Body of pancreas (tissue), 4 donors: ENCODE data around the gene TMEM151B. TPM values are rescaled to one million over a fixed set of nuclear protein-coding genes. Genes with fewer than 3 reads are reported as not detected.
"Not testable (repeated sequence)": the region's sequence is repeated elsewhere in the genome, so short reads cannot be mapped to it uniquely, and the experiment has no call there.

Source experiments
- ATAC-seq: fragments of 150-250 bp; one replicate; pipeline ENCODE4 v1.9.1; 2016
- DNase-seq, 4 donors: peaks; one replicate each; pipeline ENCODE4 v3.0.0-alpha.2; 2019
- H3K27ac ChIP-seq, 4 donors: fragments of 200-600 bp; sonication (generic); 1 replicate in 3 of 4; 2 replicates in 1 of 4; pipeline versions ENCODE4 v1.5.1 to v1.6.1; 2016 to 2019; ENCODE audit warnings: mild to moderate bottlenecking in 1 of 4, mixed read lengths in 1 of 4, moderate library complexity in 1 of 4
- H3K27me3 ChIP-seq, 2 donors: fragments of 200-600 bp; sonication (generic); one replicate each; pipeline ENCODE4 v1.6.0; 2016; ENCODE audit warnings: mild to moderate bottlenecking in 1 of 2
- H3K36me3 ChIP-seq, 2 donors: fragments of 200-600 bp; sonication (generic); replicated peaks in 1 of 2; 2 replicates each; pipeline ENCODE4 v1.5.1; 2016; ENCODE audit warnings: low read depth in 2 of 2; ENCODE audit not compliant: insufficient read depth in 1 of 2
- H3K4me1 ChIP-seq: fragments of 200-600 bp; sonication (generic); one replicate; pipeline ENCODE4 v1.6.0; 2016
- H3K4me3 ChIP-seq, 2 donors: fragments of 200-600 bp; sonication (generic); 1 replicate in 1 of 2; 2 replicates in 1 of 2; pipeline ENCODE4 v1.5.1; 2016 to 2019
- H3K9me3 ChIP-seq, 3 donors: fragments of 200-600 bp; sonication (generic); 1 replicate in 2 of 3; 2 replicates in 1 of 3; pipeline ENCODE4 v1.5.1; 2016
- POLR2A ChIP-seq, 3 donors: fragments of 450-650 bp; IDR thresholded peaks; one replicate each; pipeline ENCODE4 v1.6.1; 2016; ENCODE audit warnings: antibody characterized with exemption in 3 of 3, mild to moderate bottlenecking in 2 of 3
- WGBS, 2 donors: methylation state at CpG; one replicate each; pipeline ENCODE4 v1.1.5; 2017; 5-methylcytosine and 5-hydroxymethylcytosine counted together
- intact Hi-C: fragments of 100-400 bp; cut with DNase I; formaldehyde crosslinking; loops from one replicate; pipeline ENCODE4 v1.15.1; 2023
- total RNA-seq, 2 donors: library from RNA; depleted of rRNA; stranded (reverse); fragments of >200 nt; gene quantifications; one replicate each; pipeline ENCODE4 v1.1.0, GENCODE V29; 2016
- TF ChIP-seq, protein P1 (sequence below), 7 experiments: fragments of 450-650 bp in 4 of 7; fragments of 200-600 bp in 3 of 7; sonication (generic) in 3 of 7; IDR thresholded peaks; one replicate each; pipeline ENCODE4 v1.5.1; 2016 to 2019; ENCODE audit warnings: antibody characterized with exemption in 7 of 7

TMEM151B gene
- total RNA-seq, 2 donors from 2014 or later: under 0.01 to 0.66 TPM

DNA sequence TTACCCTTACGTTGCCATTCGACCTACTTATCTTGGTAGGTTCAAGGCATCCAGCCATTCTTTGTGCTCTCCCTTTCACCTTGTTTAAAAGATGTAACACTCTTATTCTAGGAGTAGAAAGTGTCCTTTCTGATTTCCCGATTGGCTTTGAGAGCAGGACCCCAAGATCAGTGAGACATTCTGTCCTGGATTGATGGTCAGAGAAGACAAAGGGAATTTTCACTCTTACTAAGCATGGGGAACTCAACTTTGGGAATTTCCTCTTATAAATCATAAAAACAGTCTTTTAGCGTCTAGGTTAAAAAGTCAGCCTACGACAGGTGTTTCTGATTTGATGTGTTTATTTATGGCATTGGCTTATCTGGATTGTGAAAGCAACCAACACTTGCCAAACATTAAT lies 45.7 kb downstream of the TMEM151B start:
- DNase-seq (no peak), ATAC-seq (no peak)
- no peak for TF ChIP-seq POLR2A (IDR thresholded peaks at IDR 0.05)
- TF ChIP-seq, protein P1, sequence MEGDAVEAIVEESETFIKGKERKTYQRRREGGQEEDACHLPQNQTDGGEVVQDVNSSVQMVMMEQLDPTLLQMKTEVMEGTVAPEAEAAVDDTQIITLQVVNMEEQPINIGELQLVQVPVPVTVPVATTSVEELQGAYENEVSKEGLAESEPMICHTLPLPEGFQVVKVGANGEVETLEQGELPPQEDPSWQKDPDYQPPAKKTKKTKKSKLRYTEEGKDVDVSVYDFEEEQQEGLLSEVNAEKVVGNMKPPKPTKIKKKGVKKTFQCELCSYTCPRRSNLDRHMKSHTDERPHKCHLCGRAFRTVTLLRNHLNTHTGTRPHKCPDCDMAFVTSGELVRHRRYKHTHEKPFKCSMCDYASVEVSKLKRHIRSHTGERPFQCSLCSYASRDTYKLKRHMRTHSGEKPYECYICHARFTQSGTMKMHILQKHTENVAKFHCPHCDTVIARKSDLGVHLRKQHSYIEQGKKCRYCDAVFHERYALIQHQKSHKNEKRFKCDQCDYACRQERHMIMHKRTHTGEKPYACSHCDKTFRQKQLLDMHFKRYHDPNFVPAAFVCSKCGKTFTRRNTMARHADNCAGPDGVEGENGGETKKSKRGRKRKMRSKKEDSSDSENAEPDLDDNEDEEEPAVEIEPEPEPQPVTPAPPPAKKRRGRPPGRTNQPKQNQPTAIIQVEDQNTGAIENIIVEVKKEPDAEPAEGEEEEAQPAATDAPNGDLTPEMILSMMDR (IDR thresholded peaks at IDR 0.05): no peak
- Histone ChIP-seq H3K4me3 (no peak overlapping the region), H3K27me3 (no peaks in the 10 kb centered on the region), H3K4me1 (peaks cover 10% of the 10 kb centered on the region), H3K36me3 (peaks cover 0 to under 1% of the 10 kb centered on the region in 2 donors), H3K27ac (no peak overlapping the region), H3K9me3 (no peaks in the 10 kb centered on the region)
- WGBS, 2 donors: 33 to 46% methylated on average over 5 of the region's 5 CpGs
- intact Hi-C loops: no loop called here

DNA sequence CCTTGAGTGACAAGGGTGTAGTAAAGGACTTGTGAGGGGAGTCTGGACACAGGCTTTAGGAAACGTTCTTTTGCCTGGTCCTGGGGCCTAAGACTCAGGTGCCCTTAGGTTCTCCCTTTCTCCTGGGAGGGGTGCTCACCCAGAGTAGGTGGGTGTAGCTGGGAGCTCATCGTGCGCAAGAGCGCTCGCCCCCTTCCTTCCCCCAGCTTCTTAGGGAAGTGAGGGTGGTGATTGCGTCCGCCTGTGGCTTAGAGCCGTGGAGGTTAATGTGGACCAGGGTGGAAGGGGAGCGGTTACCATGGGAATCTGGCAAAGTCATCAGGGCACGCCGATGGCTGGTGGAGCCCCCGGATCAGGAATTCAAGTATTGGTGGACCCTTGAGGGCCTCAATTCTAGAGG lies 46.2 kb downstream of the TMEM151B start:
- no peak for TF ChIP-seq POLR2A (IDR thresholded peaks at IDR 0.05)
- H3K27me3 ChIP-seq: no peaks in the 10 kb centered on the region
- H3K36me3 ChIP-seq: no peaks in the 10 kb centered on the region
- ATAC-seq: no peak
- H3K4me1 ChIP-seq: peaks cover 10% of the 10 kb centered on the region
- intact Hi-C loops: no loop called here
- DNase-seq: no peak
- no peaks in the 10 kb centered on the region for H3K9me3 ChIP-seq
- WGBS, 2 donors: 74 to 77% methylated on average over 10 to 12 of the region's 12 CpGs
- no peak overlapping the region for H3K4me3 ChIP-seq
- H3K27ac ChIP-seq: no peak overlapping the region

DNA sequence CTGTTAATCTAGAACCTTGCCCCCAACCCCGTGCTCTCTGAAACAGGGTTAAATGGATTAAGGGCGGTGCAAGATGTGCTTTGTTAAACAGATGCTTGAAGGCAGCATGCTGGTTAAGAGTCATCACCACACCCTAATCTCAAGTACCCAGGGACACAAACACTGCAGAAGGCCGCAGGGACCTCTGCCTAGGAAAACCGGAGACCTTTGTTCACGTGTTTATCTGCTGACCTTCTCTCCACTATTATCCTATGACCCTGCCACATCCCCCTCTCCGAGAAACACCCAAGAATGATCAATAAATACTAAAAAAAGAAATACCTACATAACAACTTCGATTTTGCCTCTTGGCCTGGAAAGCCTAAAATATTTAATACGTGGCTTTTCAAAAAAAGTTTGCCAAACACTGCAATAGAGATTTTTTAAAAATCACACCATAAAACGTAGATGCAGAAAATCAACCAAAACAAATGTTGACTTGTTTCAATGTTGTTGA lies 46.9 kb downstream of the TMEM151B start:
- 41 to 45% methylated on average over 9 of the region's 9 CpGs for WGBS, 2 donors
- H3K36me3 ChIP-seq, H3K27me3 ChIP-seq, H3K27ac ChIP-seq, ATAC-seq, H3K4me3 ChIP-seq, intact Hi-C loops, H3K9me3 ChIP-seq, DNase-seq, H3K4me1 ChIP-seq: not testable (repeated sequence)

DNA sequence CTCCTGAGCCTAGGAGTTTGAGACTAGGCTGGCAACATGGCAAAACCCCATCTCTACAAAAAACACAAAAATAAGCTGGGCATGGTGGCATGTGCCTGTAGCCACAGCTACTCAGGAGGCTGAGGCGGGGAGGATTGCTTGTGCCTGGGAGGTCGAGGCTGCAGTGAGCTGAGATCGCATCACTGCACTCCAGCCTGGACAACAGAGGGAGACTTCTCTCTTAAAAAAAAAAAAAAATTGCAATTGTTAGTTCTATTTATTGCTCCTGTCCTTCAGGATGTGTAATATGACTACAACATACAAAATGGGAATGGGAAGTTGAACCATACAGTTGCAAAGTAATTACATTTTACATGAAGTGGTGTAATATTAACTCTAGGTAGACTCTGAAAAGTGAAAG lies 51.0 kb downstream of the TMEM151B start:
- WGBS, 2 donors: 75 to 79% methylated on average over 3 of the region's 3 CpGs
- Histone ChIP-seq H3K27me3 (no peaks in the 10 kb centered on the region), H3K9me3 (no peaks in the 10 kb centered on the region), H3K4me3 (no peak overlapping the region), H3K4me1 (no peaks in the 10 kb centered on the region), H3K36me3 (no peaks in the 10 kb centered on the region), H3K27ac (no peak overlapping the region)
- no peak for TF ChIP-seq POLR2A (IDR thresholded peaks at IDR 0.05)
- TF ChIP-seq, protein P1 (IDR thresholded peaks at IDR 0.05): no peak
- DNase-seq (no peak), ATAC-seq (no peak)
- intact Hi-C loops: no loop called here

DNA sequence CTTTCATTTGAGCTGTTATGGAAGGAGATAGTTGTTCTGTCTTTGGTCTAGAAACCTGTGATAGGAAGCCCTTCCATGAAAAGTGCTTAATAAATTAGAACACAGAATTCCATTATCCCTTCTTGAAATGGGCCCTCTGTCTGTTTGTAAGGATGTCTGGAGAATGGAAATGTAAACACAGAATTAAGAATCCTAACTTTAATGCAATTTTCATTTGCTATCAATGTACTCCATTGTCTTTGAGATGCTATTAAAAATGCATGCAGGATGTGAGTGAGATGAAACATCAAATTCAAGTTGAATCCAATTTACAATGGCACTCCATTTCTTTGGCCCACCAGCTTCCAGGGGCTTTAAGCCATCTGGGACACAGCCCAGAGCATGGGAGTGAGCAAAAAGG lies 56.8 kb downstream of the TMEM151B start:
- DNase-seq: no peak
- Histone ChIP-seq H3K4me3 (no peak overlapping the region), H3K36me3 (no peaks in the 10 kb centered on the region), H3K4me1 (no peaks in the 10 kb centered on the region), H3K27me3 (no peaks in the 10 kb centered on the region), H3K9me3 (no peaks in the 10 kb centered on the region), H3K27ac (no peak overlapping the region)
- ATAC-seq: no peak
- TF ChIP-seq POLR2A (IDR thresholded peaks at IDR 0.05): no peak
- intact Hi-C loops: no loop called here

DNA sequence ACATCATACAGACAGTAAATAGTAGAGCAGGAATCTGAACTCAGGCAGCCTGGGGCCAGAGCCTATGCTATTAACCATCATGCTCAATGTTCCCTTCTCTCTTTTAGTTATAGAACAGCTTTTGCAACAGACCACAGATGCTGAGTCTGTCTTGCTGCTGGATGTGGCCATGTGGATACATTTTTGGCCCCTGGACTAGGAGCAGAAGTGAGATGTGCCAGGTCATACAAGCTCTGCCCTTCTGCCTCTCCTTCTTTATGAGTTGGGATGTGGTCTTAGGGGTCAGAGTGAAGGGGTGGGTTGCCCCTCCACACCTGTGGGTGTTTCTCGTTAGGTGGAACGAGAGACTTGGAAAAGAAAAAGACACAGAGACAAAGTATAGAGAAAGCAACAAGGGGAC lies 57.5 kb downstream of the TMEM151B start:
- Histone ChIP-seq H3K4me1 (no peaks in the 10 kb centered on the region), H3K27me3 (no peaks in the 10 kb centered on the region), H3K9me3 (no peaks in the 10 kb centered on the region), H3K36me3 (no peaks in the 10 kb centered on the region), H3K27ac (no peak overlapping the region), H3K4me3 (no peak overlapping the region)
- WGBS, 2 donors: 33 to 62% methylated on average over 2 of the region's 2 CpGs
- ATAC-seq (no peak), DNase-seq (no peak)
- no peak for TF ChIP-seq POLR2A (IDR thresholded peaks at IDR 0.05)
- TF ChIP-seq, protein P1 (IDR thresholded peaks at IDR 0.05): no peak
- intact Hi-C loops: no loop called here

DNA sequence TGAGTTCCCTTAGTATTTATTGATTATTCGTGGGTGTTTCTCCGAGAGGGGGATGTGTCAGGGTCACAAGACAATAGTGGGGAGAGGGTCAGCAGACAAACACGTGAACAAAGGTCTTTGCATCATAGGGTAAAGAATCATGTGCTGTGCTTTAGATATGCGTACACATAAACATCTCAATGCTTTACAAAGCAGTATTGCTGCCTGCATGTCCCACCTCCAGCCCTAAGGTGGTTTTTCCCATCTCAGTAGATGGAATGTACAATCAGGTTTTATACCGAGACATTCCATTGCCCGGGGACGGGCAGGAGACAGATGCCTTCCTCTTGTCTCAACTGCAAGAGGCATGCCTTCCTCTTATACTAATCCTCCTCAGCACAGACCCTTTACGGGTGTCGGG lies 58.0 kb downstream of the TMEM151B start:
- DNase-seq, H3K36me3 ChIP-seq, H3K9me3 ChIP-seq, ATAC-seq, H3K27me3 ChIP-seq, H3K4me1 ChIP-seq, H3K4me3 ChIP-seq, H3K27ac ChIP-seq, intact Hi-C loops: not testable (repeated sequence)
- 24 to 29% methylated on average over 5 to 7 of the region's 9 CpGs for WGBS, 2 donors
